Stimulated activated CD4-positive, alpha-beta T cell treated with anti-CD3 and anti-CD28 coated beads, Interleukin-15, amount 100 ng/mL, for 24 hours (primary cell): Measurements from ENCODE around the gene PCSK6.
"Not testable (repeated sequence)": the region's sequence is repeated elsewhere in the genome, so short reads cannot be mapped to it uniquely, and the experiment has no call there.

ENCODE experiments used
- DNase-seq: peaks from one replicate; pipeline ENCODE4 v3.0.0-alpha.2; 2020

The PCSK6 gene

GRCh38 chr15:101458908-101459578 is 30.5 kb downstream of the PCSK6 start:
- DNase-seq = no peak

GRCh38 chr15:101458158-101458900 is 31.2 kb downstream of the PCSK6 start:
- no peak for DNase-seq

GRCh38 chr15:101457696-101458095 is 31.8 kb downstream of the PCSK6 start:
- no peak for DNase-seq

GRCh38 chr15:101456057-101456739 is 33.3 kb downstream of the PCSK6 start:
- DNase-seq = no peak

GRCh38 chr15:101455291-101456025 is 34.0 kb downstream of the PCSK6 start:
- DNase-seq = no peak

- DNase-seq = not testable (repeated sequence)
These were observed 34.7 kb downstream of the PCSK6 start for GRCh38 chr15:101454781-101455180.

- DNase-seq = no peak
These were observed 35.1 kb downstream of the PCSK6 start for GRCh38 chr15:101454365-101454764.

- DNase-seq = no peak
These were observed 36.1 kb downstream of the PCSK6 start for GRCh38 chr15:101453123-101454120.

- DNase-seq = no peak
These were observed 36.9 kb downstream of the PCSK6 start for GRCh38 chr15:101452572-101452971.

GRCh38 chr15:101451846-101452245 is 37.7 kb downstream of the PCSK6 start:
- no peak for DNase-seq

- DNase-seq = peak; percentile 12
These were observed 38.2 kb downstream of the PCSK6 start for GRCh38 chr15:101451266-101451799.

- no peak for DNase-seq
These were observed 38.9 kb downstream of the PCSK6 start for GRCh38 chr15:101450403-101451265.

- no peak for DNase-seq
These were observed 39.8 kb downstream of the PCSK6 start for GRCh38 chr15:101449471-101450402.

GRCh38 chr15:101448336-101448735 is 41.2 kb downstream of the PCSK6 start:
- no peak for DNase-seq

GRCh38 chr15:101447561-101448071 is 41.9 kb downstream of the PCSK6 start:
- no peak for DNase-seq

GRCh38 chr15:101447168-101447533 is 42.4 kb downstream of the PCSK6 start:
- DNase-seq = no peak

GRCh38 chr15:101446518-101447167 is 42.9 kb downstream of the PCSK6 start:
- peak; percentile 16 for DNase-seq
